Uterus (tissue), 2 donors: ENCODE measurements around the gene TRDMT1.

Source experiments
- POLR2A ChIP-seq, 2 donors: fragments of 450-650 bp; IDR thresholded peaks; one replicate each; pipeline ENCODE4 v1.6.1; 2016; ENCODE audit warnings: antibody characterized with exemption in 2 of 2, mild to moderate bottlenecking in 1 of 2, moderate library complexity in 1 of 2
- TF ChIP-seq, protein P1 (sequence below), 4 experiments: fragments of 200-600 bp in 2 of 4; fragments of 450-650 bp in 2 of 4; sonication (generic) in 2 of 4; IDR thresholded peaks; one replicate each; pipeline ENCODE4 v1.5.1; 2016 to 2019; ENCODE audit warnings: antibody characterized with exemption in 4 of 4, mild to moderate bottlenecking in 2 of 4, moderate library complexity in 1 of 4

DNA sequence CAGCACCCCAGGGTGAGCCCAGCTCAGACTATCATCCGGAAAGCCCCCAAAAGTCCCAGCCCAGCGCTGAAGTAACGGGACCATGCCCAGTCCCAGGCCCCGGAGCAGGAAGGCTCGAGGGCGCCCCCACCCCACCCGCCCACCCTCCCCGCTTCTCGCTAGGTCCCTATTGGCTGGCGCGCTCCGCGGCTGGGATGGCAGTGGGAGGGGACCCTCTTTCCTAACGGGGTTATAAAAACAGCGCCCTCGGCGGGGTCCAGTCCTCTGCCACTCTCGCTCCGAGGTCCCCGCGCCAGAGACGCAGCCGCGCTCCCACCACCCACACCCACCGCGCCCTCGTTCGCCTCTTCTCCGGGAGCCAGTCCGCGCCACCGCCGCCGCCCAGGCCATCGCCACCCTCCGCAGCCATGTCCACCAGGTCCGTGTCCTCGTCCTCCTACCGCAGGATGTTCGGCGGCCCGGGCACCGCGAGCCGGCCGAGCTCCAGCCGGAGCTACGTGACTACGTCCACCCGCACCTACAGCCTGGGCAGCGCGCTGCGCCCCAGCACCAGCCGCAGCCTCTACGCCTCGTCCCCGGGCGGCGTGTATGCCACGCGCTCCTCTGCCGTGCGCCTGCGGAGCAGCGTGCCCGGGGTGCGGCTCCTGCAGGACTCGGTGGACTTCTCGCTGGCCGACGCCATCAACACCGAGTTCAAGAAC, 27.7 kb upstream of the TRDMT1 start:
- TF ChIP-seq, protein P1, sequence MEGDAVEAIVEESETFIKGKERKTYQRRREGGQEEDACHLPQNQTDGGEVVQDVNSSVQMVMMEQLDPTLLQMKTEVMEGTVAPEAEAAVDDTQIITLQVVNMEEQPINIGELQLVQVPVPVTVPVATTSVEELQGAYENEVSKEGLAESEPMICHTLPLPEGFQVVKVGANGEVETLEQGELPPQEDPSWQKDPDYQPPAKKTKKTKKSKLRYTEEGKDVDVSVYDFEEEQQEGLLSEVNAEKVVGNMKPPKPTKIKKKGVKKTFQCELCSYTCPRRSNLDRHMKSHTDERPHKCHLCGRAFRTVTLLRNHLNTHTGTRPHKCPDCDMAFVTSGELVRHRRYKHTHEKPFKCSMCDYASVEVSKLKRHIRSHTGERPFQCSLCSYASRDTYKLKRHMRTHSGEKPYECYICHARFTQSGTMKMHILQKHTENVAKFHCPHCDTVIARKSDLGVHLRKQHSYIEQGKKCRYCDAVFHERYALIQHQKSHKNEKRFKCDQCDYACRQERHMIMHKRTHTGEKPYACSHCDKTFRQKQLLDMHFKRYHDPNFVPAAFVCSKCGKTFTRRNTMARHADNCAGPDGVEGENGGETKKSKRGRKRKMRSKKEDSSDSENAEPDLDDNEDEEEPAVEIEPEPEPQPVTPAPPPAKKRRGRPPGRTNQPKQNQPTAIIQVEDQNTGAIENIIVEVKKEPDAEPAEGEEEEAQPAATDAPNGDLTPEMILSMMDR (IDR thresholded peaks at IDR 0.05): peak in 1 of 4 experiments; percentile 25
- TF ChIP-seq POLR2A (IDR thresholded peaks at IDR 0.05): peak; percentile 33 to 91
